ENCODE data around the gene HOXD3.

GRCh38 chr2:176173567-176174381 is 16.7 kb downstream of the HOXD3 start:
- TF ChIP-seq CTCF (IDR thresholded peaks at IDR 0.05) (no peak), POLR2A (IDR thresholded peaks at IDR 0.05) (no peak), EP300 (IDR thresholded peaks at IDR 0.05) (no peak)
